Diencephalon (tissue), 1 donor: Measurements from ENCODE around the gene AOPEP. TPM values are rescaled to one million over a fixed set of nuclear protein-coding genes. Genes with fewer than 3 reads are reported as not detected.

Experiments used
- small RNA-seq: library from RNA; depleted of rRNA; stranded (forward); fragments of <200 nt; gene quantifications from one replicate; pipeline ENCODE3, GENCODE V24; 2014
- total RNA-seq: library from RNA; depleted of rRNA; stranded (reverse); fragments of >200 nt; gene quantifications from one replicate; pipeline ENCODE4 v1.2.3, GENCODE V29; 2014

The AOPEP gene
- 42.9 TPM for total RNA-seq

GRCh38 chr9:94726495-94727191, at the start of gene AOPEP:
TSS of gene AOPEP (plus strand) at chr9:94726699. CDS start at chr9:94759784, 33,085 bp downstream.

Small RNA genes lying within 50 kb of the gene (small RNA-seq; reads per million reads assigned to genes)
- gene MIR2278 (not detected), gene MIR23B (262 reads per million, percentile 98 among the genes with 10 or more reads in this experiment), gene MIR27B (3,651 reads per million, percentile 99 among the genes with 10 or more reads in this experiment), gene MIR3074 (not detected), gene MIR6081 (not detected)

Other genes starting within 250 kb of the AOPEP start
- not detected for gene PCAT7, start 171.6 kb upstream of the AOPEP start, total RNA-seq
- 0.23 TPM for gene FBP2, start 132.9 kb upstream of the AOPEP start, total RNA-seq
- gene FBP1, start 87.2 kb upstream of the AOPEP start, total RNA-seq: 1.2 TPM